MM.1S (cell line): ENCODE measurements around the gene DDX31.

Source experiments
- EZH2 ChIP-seq: fragments of 300-600 bp; sonication (generic); optimal IDR thresholded peaks from 2 replicates; pipeline ENCODE3; 2017; ENCODE audit warnings: low read depth, mild to moderate bottlenecking, antibody characterized with exemption, low read length, mixed read lengths
- TF ChIP-seq, protein P1 (sequence below): fragments of 300-600 bp; sonication (generic); IDR thresholded peaks from 2 replicates; pipeline ENCODE4 v1.5.1; 2016; ENCODE audit warnings: antibody characterized with exemption, low read length, mixed read lengths

DNA sequence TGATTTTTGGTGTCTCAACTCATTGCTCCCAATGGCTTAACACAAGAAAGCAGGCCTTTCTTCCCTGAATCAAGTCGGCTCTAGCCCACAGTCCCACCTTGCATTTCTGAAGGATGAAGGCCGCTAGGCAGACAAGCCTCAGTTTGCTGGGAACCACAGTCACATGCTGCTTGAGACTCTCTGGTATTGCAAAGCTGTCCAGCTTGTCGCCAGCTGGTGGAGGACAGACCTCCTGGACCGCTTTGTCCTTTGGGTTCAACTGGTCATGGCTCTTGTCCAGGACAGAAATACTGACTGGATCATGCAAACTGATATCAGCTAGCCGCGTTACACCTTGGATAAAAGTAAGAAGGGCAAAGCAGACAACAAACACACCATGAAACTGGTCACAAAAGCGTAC, 23.1 kb downstream of the DDX31 start:
- TF ChIP-seq EZH2 = no peak
- TF ChIP-seq, protein P1, sequence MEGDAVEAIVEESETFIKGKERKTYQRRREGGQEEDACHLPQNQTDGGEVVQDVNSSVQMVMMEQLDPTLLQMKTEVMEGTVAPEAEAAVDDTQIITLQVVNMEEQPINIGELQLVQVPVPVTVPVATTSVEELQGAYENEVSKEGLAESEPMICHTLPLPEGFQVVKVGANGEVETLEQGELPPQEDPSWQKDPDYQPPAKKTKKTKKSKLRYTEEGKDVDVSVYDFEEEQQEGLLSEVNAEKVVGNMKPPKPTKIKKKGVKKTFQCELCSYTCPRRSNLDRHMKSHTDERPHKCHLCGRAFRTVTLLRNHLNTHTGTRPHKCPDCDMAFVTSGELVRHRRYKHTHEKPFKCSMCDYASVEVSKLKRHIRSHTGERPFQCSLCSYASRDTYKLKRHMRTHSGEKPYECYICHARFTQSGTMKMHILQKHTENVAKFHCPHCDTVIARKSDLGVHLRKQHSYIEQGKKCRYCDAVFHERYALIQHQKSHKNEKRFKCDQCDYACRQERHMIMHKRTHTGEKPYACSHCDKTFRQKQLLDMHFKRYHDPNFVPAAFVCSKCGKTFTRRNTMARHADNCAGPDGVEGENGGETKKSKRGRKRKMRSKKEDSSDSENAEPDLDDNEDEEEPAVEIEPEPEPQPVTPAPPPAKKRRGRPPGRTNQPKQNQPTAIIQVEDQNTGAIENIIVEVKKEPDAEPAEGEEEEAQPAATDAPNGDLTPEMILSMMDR = no peak
